CD14-positive monocyte (primary cell): ENCODE data around the gene PITRM1. TPM values are rescaled to one million over a fixed set of nuclear protein-coding genes. Genes with fewer than 3 reads are reported as not detected.

Experiments
- DNase-seq, 3 donors: peaks; one replicate each; pipeline ENCODE4 v3.0.0-alpha.2; 2011 to 2022
- H2AFZ ChIP-seq: 2 replicates; pipeline ENCODE4 v1.6.0; 2012; ENCODE audit warnings: mild to moderate bottlenecking, low read depth, low read length, inconsistent platforms; ENCODE audit not compliant: insufficient read depth, poor library complexity, severe bottlenecking
- H3K27ac ChIP-seq, 2 donors: 1 replicate in 1 of 2; 2 replicates in 1 of 2; pipeline ENCODE4 v1.5.1; 2012 to 2013; ENCODE audit warnings: low read length in 2 of 2, control low read depth in 1 of 2, inconsistent platforms in 1 of 2, low read depth in 1 of 2, mild to moderate bottlenecking in 1 of 2
- H3K27me3 ChIP-seq, 2 donors: one replicate each; pipeline versions ENCODE4 v1.6.0 to v1.6.1; 2011 to 2013; ENCODE audit warnings: low read length in 2 of 2; ENCODE audit not compliant: control insufficient read depth in 2 of 2, insufficient read depth in 2 of 2
- H3K36me3 ChIP-seq, 2 donors: replicated peaks in 1 of 2; 1 replicate in 1 of 2; 2 replicates in 1 of 2; pipeline versions ENCODE4 v1.5.1 to v1.6.1; 2012 to 2013; ENCODE audit warnings: low read length in 2 of 2, control low read depth in 1 of 2, inconsistent platforms in 1 of 2, mild to moderate bottlenecking in 1 of 2; ENCODE audit not compliant: insufficient read depth in 2 of 2, control insufficient read depth in 1 of 2
- H3K4me1 ChIP-seq, 2 donors: 1 replicate in 1 of 2; 2 replicates in 1 of 2; pipeline versions ENCODE4 v1.5.1 to v1.6.1; 2012 to 2013; ENCODE audit warnings: low read length in 2 of 2, control low read depth in 1 of 2, inconsistent platforms in 1 of 2, mild to moderate bottlenecking in 1 of 2, moderate library complexity in 1 of 2; ENCODE audit not compliant: insufficient read depth in 2 of 2, control insufficient read depth in 1 of 2
- H3K4me2 ChIP-seq: replicated peaks from 2 replicates; pipeline ENCODE3; 2012; ENCODE audit warnings: low read length, moderate library complexity, mild to moderate bottlenecking; ENCODE audit not compliant: poor library complexity, severe bottlenecking; ENCODE audit errors: extremely low read depth
- H3K4me3 ChIP-seq, 3 experiments: fragments of 200-600 bp in 1 of 3; sonication (generic) in 1 of 3; replicated peaks in 1 of 3; 1 replicate in 2 of 3; 2 replicates in 1 of 3; pipeline ENCODE4 v1.5.1; 2011 to 2013; ENCODE audit warnings: low read length in 3 of 3, mild to moderate bottlenecking in 3 of 3, control low read depth in 2 of 3, low read depth in 2 of 3, inconsistent platforms in 1 of 3, moderate library complexity in 1 of 3
- H3K79me2 ChIP-seq: 2 replicates; pipeline ENCODE4 v1.6.0; 2012; ENCODE audit warnings: mild to moderate bottlenecking, control low read depth, inconsistent platforms, low read length, moderate library complexity; ENCODE audit not compliant: insufficient read depth
- H3K9ac ChIP-seq: 2 replicates; pipeline ENCODE4 v1.6.0; 2017; ENCODE audit warnings: low read length, mild to moderate bottlenecking; ENCODE audit not compliant: insufficient read depth, poor library complexity, severe bottlenecking
- H3K9me3 ChIP-seq, 2 donors: replicated peaks in 1 of 2; 1 replicate in 1 of 2; 2 replicates in 1 of 2; pipeline versions ENCODE4 v1.5.1 to v1.6.1; 2012 to 2013; ENCODE audit warnings: low read length in 2 of 2, control low read depth in 1 of 2; ENCODE audit not compliant: control insufficient read depth in 1 of 2, insufficient read depth in 1 of 2
- H4K20me1 ChIP-seq: 2 replicates; pipeline ENCODE4 v1.6.0; 2012; ENCODE audit warnings: mild to moderate bottlenecking, low read length, control low read depth, moderate library complexity; ENCODE audit not compliant: insufficient read depth
- H3K27ac Mint-ChIP-seq, 7 donors: one replicate each; pipeline ENCODE4 v1.8.0; 2020; ENCODE audit warnings: mild to moderate bottlenecking in 7 of 7, mixed read lengths in 7 of 7, moderate library complexity in 6 of 7, inconsistent platforms in 2 of 7
- H3K27me3 Mint-ChIP-seq, 3 donors: one replicate each; pipeline ENCODE4 v1.8.0; 2021 to 2022; ENCODE audit warnings: low read depth in 3 of 3, mild to moderate bottlenecking in 3 of 3, mixed read lengths in 3 of 3, moderate library complexity in 3 of 3, inconsistent platforms in 1 of 3
- H3K36me3 Mint-ChIP-seq, 2 donors: one replicate each; pipeline ENCODE4 v1.8.0; 2020; ENCODE audit warnings: mixed read lengths in 2 of 2, inconsistent platforms in 1 of 2, mild to moderate bottlenecking in 1 of 2
- H3K4me1 Mint-ChIP-seq: one replicate; pipeline ENCODE4 v1.8.0; 2020; ENCODE audit warnings: mild to moderate bottlenecking, mixed read lengths
- H3K4me3 Mint-ChIP-seq, 2 donors: one replicate each; pipeline ENCODE4 v1.8.0; 2020; ENCODE audit warnings: mild to moderate bottlenecking in 2 of 2, mixed read lengths in 2 of 2, moderate library complexity in 1 of 2
- H3K9me3 Mint-ChIP-seq, 7 donors: one replicate each; pipeline ENCODE4 v1.8.0; 2020 to 2022; ENCODE audit warnings: mixed read lengths in 7 of 7, mild to moderate bottlenecking in 6 of 7, moderate library complexity in 6 of 7, inconsistent platforms in 2 of 7
- WGBS: methylation state at CpG from one replicate; pipeline ENCODE4 v1.1.5; 2013; ENCODE audit warnings: missing lambda C conversion rate; ENCODE audit not compliant: insufficient coverage; 5-methylcytosine and 5-hydroxymethylcytosine counted together
- intact Hi-C, 2 donors: fragments of 100-400 bp; cut with micrococcal nuclease; formaldehyde crosslinking; loops; one replicate each; pipeline versions ENCODE4 v1.15.0 to v1.15.1; 2023
- polyA plus RNA-seq, 3 donors: library from polyadenylated mRNA; depleted of rRNA in 1 of 3; unstranded in 2 of 3; stranded (reverse) in 1 of 3; fragments of 300-500 nt in 2 of 3; fragments of >200 nt in 1 of 3; fragmentation: Illumina TruSeq in 2 of 3; gene quantifications; 1 replicate in 2 of 3; 2 replicates in 1 of 3; pipeline ENCODE4 v1.2.3, GENCODE V29; 2012 to 2021
- TF ChIP-seq, protein P1 (sequence below): fragments of 200-600 bp; IDR thresholded peaks from one replicate; pipeline ENCODE4 v1.8.0; 2022; ENCODE audit warnings: antibody characterized with exemption, mild to moderate bottlenecking

PITRM1 gene
- polyA plus RNA-seq, 3 donors: 15.3 to 45.7 (median 23.2) TPM

DNA sequence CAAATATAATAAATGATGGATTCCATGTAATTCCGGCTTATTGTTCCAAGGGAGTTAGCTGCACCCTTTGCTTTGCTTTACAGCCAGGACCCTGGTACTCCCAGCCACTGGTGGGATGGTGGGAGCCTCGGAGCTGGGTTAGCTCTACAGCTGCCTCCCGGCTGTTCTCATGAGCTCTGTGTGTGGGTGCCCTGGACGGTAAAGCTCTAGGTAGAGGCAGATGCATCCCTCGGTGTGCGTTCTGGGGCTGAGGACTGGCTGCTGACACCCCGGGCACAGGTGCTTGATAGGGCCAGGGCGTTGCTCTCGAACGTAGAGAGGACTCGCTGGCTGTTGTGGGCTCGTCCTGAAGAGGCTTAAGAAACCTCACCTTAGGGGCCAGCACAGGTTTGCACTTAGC, 55.1 kb downstream of the PITRM1 start:
- no peaks in the 10 kb centered on the region for H3K27me3 ChIP-seq
- Mint-ChIP-seq H3K4me1 (no peaks in the 10 kb centered on the region), H3K9me3 (peaks cover 0 to 2% (median 0%) of the 10 kb centered on the region in 7 donors), H3K36me3 (peaks cover 61 to 80% of the 10 kb centered on the region in 2 donors), H3K27ac (peak overlapping the region in 1 of 7 donors; percentile 25), H3K4me3 (no peak overlapping the region), H3K27me3 (peaks cover 0 to 3% (median 0%) of the 10 kb centered on the region in 3 donors)
- intact Hi-C loops: no loop called here
- no peaks in the 10 kb centered on the region for H3K9me3 ChIP-seq
- no peaks in the 10 kb centered on the region for H3K79me2 ChIP-seq
- no peaks in the 10 kb centered on the region for H3K4me1 ChIP-seq
- no peaks in the 10 kb centered on the region for H4K20me1 ChIP-seq
- H3K4me3 ChIP-seq: no peak overlapping the region
- peaks cover 38 to 73% of the 10 kb centered on the region in 2 donors for H3K36me3 ChIP-seq
- over 99% methylated on average over 11 of the region's 12 CpGs for WGBS
- TF ChIP-seq, protein P1, sequence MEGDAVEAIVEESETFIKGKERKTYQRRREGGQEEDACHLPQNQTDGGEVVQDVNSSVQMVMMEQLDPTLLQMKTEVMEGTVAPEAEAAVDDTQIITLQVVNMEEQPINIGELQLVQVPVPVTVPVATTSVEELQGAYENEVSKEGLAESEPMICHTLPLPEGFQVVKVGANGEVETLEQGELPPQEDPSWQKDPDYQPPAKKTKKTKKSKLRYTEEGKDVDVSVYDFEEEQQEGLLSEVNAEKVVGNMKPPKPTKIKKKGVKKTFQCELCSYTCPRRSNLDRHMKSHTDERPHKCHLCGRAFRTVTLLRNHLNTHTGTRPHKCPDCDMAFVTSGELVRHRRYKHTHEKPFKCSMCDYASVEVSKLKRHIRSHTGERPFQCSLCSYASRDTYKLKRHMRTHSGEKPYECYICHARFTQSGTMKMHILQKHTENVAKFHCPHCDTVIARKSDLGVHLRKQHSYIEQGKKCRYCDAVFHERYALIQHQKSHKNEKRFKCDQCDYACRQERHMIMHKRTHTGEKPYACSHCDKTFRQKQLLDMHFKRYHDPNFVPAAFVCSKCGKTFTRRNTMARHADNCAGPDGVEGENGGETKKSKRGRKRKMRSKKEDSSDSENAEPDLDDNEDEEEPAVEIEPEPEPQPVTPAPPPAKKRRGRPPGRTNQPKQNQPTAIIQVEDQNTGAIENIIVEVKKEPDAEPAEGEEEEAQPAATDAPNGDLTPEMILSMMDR: no peak
- H3K27ac ChIP-seq: no peak overlapping the region
- H3K9ac ChIP-seq: no peak overlapping the region
- H3K4me2 ChIP-seq: no peak overlapping the region
- DNase-seq: no peak
- no peak overlapping the region for H2AFZ ChIP-seq

DNA sequence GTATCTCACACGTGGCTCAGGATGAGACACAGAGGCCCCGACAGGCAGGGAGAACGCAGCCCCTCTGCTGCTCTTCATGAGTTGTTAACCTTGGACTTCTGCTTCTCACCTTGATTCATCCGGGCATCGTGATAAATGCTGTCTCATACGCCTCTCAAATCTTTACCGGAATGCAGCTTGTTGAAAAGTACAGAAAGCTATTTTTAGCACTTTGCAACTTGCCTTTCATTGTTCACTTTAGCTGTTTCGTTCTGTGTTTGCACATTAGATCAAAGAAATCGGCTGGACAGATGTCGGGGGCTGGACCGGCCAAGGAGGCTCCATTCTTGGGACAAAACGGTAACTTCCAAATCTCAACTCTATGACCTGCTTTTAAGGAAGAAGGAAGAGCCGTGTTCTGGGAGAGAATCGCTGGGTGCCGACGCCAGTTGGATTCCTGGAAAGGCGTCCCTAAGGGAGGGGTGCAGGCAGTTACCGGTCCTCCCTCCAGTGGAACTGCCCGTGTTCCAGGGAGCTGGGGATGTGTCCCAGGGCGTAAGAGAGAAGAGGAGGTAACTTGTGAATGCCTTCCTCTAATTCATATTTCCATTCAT, 56.0 kb downstream of the PITRM1 start:
- no peaks in the 10 kb centered on the region for H3K27me3 ChIP-seq
- H3K4me3 ChIP-seq: no peak overlapping the region
- H3K4me1 Mint-ChIP-seq: no peaks in the 10 kb centered on the region
- TF ChIP-seq, protein P1: no peak
- no peak overlapping the region for H3K9ac ChIP-seq
- H3K36me3 ChIP-seq: peaks cover 35 to 75% of the 10 kb centered on the region in 2 donors
- no peaks in the 10 kb centered on the region for H4K20me1 ChIP-seq
- DNase-seq: no peak
- H3K27ac Mint-ChIP-seq: peak overlapping the region in 1 of 7 donors; percentile 78
- H3K27me3 Mint-ChIP-seq: peaks cover 0 to 3% (median 0%) of the 10 kb centered on the region in 3 donors
- no peaks in the 10 kb centered on the region for H3K79me2 ChIP-seq
- intact Hi-C loops: no loop called here
- no peaks in the 10 kb centered on the region for H3K9me3 ChIP-seq
- WGBS: 96% methylated on average over 8 of the region's 20 CpGs
- H3K27ac ChIP-seq: no peak overlapping the region
- no peak overlapping the region for H3K4me2 ChIP-seq
- H2AFZ ChIP-seq: no peak overlapping the region
- H3K9me3 Mint-ChIP-seq: peaks cover 0 to 2% (median 0%) of the 10 kb centered on the region in 7 donors
- peaks cover 63 to 80% of the 10 kb centered on the region in 2 donors for H3K36me3 Mint-ChIP-seq
- no peak overlapping the region for H3K4me3 Mint-ChIP-seq
- H3K4me1 ChIP-seq: no peaks in the 10 kb centered on the region
